Gastroesophageal sphincter (tissue), 4 donors: Measurements from ENCODE around the gene PXYLP1. TPM values are rescaled to one million over a fixed set of nuclear protein-coding genes. Genes with fewer than 3 reads are reported as not detected.

Experiments
- ATAC-seq: fragments of 150-250 bp; one replicate; pipeline ENCODE4 v1.9.1; 2016; ENCODE audit warnings: mild to moderate bottlenecking, moderate library complexity
- H3K27ac ChIP-seq, 4 donors: fragments of 200-600 bp; sonication (generic) in 3 of 4; 1 replicate in 3 of 4; 2 replicates in 1 of 4; pipeline ENCODE4 v1.5.1; 2016 to 2019
- H3K27me3 ChIP-seq: fragments of 200-600 bp; sonication (generic); one replicate; pipeline ENCODE4 v1.5.1; 2019
- H3K36me3 ChIP-seq, 2 donors: fragments of 200-600 bp; sonication (generic); one replicate each; pipeline ENCODE4 v1.5.1; 2019; ENCODE audit warnings: control low read depth in 1 of 2
- H3K4me1 ChIP-seq, 3 donors: fragments of 200-600 bp; sonication (generic); 1 replicate in 2 of 3; 2 replicates in 1 of 3; pipeline ENCODE4 v1.5.1; 2016 to 2019; ENCODE audit warnings: control low read depth in 2 of 3
- H3K4me3 ChIP-seq, 2 donors: fragments of 200-600 bp; sonication (generic); one replicate each; pipeline ENCODE4 v1.5.1; 2019; ENCODE audit warnings: mild to moderate bottlenecking in 1 of 2, moderate library complexity in 1 of 2
- H3K9me3 ChIP-seq, 3 donors: fragments of 200-600 bp; sonication (generic); one replicate each; pipeline ENCODE4 v1.5.1; 2017 to 2019; ENCODE audit warnings: control low read depth in 2 of 3
- EP300 ChIP-seq: sonication (generic); formaldehyde crosslinking; IDR thresholded peaks from one replicate; pipeline ENCODE4 v1.6.1; 2017; ENCODE audit warnings: antibody characterized with exemption, mild to moderate bottlenecking
- POLR2A ChIP-seq, 2 donors: fragments of 450-650 bp; IDR thresholded peaks; one replicate each; pipeline ENCODE4 v1.6.1; 2017; ENCODE audit warnings: antibody characterized with exemption in 2 of 2, mild to moderate bottlenecking in 2 of 2, moderate library complexity in 1 of 2
- POLR2AphosphoS5 ChIP-seq: sonication (generic); formaldehyde crosslinking; IDR thresholded peaks from one replicate; pipeline ENCODE4 v1.6.1; 2017; ENCODE audit warnings: antibody characterized with exemption
- WGBS, 2 donors: methylation state at CpG; one replicate each; pipeline ENCODE4 v1.1.5; 2018; ENCODE audit warnings: low coverage in 1 of 2; 5-methylcytosine and 5-hydroxymethylcytosine counted together
- total RNA-seq, 4 donors: library from RNA; depleted of rRNA; stranded (reverse); fragments of >200 nt; gene quantifications; one replicate each; pipeline ENCODE4 v1.1.0, GENCODE V29; 2016
- TF ChIP-seq, protein P1 (sequence below), 4 experiments: fragments of 200-600 bp in 2 of 4; fragments of 450-650 bp in 2 of 4; sonication (generic) in 1 of 4; IDR thresholded peaks; one replicate each; pipeline ENCODE4 v1.5.1; 2017 to 2019; ENCODE audit warnings: antibody characterized with exemption in 4 of 4, mild to moderate bottlenecking in 2 of 4, moderate library complexity in 2 of 4

PXYLP1 gene
- total RNA-seq, 4 donors from 2014 or later = 6.5 to 16.9 (median 10.0) TPM

DNA sequence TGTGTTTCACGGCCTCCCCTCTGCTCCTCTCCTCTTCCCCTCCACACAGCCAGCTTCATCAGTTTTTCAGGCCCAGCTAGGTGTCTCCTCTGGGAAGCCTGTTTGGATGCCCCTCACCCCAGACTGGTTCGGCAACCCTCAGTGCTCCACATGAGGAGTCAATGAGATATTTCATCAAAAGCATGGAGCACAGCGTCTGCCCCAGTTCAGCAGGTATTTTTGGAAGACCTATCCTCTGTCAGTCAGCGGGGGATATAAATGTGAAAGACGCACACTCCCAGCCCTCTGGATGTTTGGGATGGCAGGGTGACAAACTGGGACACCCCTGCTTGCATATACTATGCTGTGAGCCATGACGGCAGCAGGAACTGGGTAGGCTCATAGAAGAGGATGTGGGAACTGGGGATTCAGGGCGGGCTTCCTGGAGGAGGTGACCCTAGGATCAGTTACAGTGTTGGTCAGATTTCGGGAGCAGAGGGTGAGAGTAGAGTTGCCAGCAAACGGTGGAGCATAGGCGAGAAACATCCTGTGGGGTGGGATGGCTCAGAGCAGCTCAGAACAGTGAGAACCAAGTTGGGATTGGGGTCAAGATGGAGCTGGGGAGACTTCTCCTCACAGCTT, 42.9 kb downstream of the PXYLP1 start:
- TF ChIP-seq, protein P1, sequence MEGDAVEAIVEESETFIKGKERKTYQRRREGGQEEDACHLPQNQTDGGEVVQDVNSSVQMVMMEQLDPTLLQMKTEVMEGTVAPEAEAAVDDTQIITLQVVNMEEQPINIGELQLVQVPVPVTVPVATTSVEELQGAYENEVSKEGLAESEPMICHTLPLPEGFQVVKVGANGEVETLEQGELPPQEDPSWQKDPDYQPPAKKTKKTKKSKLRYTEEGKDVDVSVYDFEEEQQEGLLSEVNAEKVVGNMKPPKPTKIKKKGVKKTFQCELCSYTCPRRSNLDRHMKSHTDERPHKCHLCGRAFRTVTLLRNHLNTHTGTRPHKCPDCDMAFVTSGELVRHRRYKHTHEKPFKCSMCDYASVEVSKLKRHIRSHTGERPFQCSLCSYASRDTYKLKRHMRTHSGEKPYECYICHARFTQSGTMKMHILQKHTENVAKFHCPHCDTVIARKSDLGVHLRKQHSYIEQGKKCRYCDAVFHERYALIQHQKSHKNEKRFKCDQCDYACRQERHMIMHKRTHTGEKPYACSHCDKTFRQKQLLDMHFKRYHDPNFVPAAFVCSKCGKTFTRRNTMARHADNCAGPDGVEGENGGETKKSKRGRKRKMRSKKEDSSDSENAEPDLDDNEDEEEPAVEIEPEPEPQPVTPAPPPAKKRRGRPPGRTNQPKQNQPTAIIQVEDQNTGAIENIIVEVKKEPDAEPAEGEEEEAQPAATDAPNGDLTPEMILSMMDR (IDR thresholded peaks at IDR 0.05) = no peak
- TF ChIP-seq POLR2AphosphoS5 (no peak), EP300 (no peak), POLR2A (IDR thresholded peaks at IDR 0.05) (no peak)
- Histone ChIP-seq H3K27ac (no peak overlapping the region), H3K36me3 (peaks cover 0 to 10% of the 10 kb centered on the region in 2 donors), H3K9me3 (no peaks in the 10 kb centered on the region), H3K4me1 (peaks cover 0 to 10% (median 8%) of the 10 kb centered on the region in 3 donors), H3K4me3 (no peak overlapping the region), H3K27me3 (no peaks in the 10 kb centered on the region)
- 93 to 95% methylated on average over 7 to 9 of the region's 10 CpGs for WGBS, 2 donors
- ATAC-seq = no peak

DNA sequence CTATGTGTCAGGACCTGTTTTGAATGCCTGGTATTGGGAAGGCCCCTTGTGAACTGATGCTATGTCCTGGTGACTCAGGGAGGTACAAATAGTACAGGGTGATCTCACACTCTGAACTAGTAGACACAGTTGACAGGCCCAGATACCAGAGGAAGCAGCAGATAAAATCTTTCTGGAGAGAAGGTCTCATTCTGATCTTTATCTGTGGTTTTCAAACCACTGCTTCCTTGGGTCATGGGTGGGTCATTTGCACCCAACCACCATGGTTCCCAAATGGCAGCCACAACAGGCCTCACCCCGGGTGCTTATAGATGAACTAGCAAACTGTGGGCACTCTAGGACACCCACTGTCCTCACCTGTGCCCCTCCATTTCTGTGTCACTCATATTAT, 43.4 kb downstream of the PXYLP1 start:
- Histone ChIP-seq H3K4me1 (peaks cover 0 to 15% (median 10%) of the 10 kb centered on the region in 3 donors), H3K9me3 (no peaks in the 10 kb centered on the region), H3K36me3 (peaks cover 0 to 11% of the 10 kb centered on the region in 2 donors), H3K4me3 (no peak overlapping the region), H3K27me3 (no peaks in the 10 kb centered on the region), H3K27ac (no peak overlapping the region)
- WGBS, 2 donors = 80% methylated on average over 1 of the region's 1 CpG; no CpG with 5 or more reads in 1 of the 2 donors
- TF ChIP-seq EP300 = no peak
- no peak for TF ChIP-seq POLR2AphosphoS5
- no peak for TF ChIP-seq POLR2A (IDR thresholded peaks at IDR 0.05)
- TF ChIP-seq, protein P1 (IDR thresholded peaks at IDR 0.05) = no peak
- no peak for ATAC-seq

DNA sequence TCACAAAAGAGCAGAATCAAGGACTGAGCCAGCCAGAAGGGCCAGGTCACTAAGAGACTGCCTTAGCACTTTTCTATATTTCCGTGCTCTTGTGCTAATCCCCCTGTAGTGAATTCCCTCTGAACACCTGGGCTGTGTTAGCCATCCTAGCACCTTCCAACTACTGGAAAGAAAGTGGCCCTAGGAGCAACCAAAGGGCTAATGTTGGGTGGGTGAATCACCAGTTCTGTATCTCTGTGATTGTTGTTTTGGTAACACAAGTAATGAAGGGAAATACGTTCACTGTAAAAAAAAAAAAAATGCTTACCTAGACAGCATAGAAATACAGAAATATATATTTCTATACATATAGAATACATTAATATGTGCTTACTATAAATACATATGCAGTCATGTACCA, 43.9 kb downstream of the PXYLP1 start:
- no peak overlapping the region for H3K4me3 ChIP-seq
- ATAC-seq = no peak
- no peak overlapping the region for H3K27ac ChIP-seq
- H3K36me3 ChIP-seq = peaks cover 0 to 16% of the 10 kb centered on the region in 2 donors
- 40 to 60% methylated on average over 2 of the region's 2 CpGs for WGBS, 2 donors
- TF ChIP-seq, protein P1 (IDR thresholded peaks at IDR 0.05) = no peak
- no peak for TF ChIP-seq POLR2A (IDR thresholded peaks at IDR 0.05)
- TF ChIP-seq EP300 = no peak
- no peak for TF ChIP-seq POLR2AphosphoS5
- H3K4me1 ChIP-seq = peaks cover 0 to 20% (median 10%) of the 10 kb centered on the region in 3 donors
- H3K27me3 ChIP-seq = no peaks in the 10 kb centered on the region
- no peaks in the 10 kb centered on the region for H3K9me3 ChIP-seq

DNA sequence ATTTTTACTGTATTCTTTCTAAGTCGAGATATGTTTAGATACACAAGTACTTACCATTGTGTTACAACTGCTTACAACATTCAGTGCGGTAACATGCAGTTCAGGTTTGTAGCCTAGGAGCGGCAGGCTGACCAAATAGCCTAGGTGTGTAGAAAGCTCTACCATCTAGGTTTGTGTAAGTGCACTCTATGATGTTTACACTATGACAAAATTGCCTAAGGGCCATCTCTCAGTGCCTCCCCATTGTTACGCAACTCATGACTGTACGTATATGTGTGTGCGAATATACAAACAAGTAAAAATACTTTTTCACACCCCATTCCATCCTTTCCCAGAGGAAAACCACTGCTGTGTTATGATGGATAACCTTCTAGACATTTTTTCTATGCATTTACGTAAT, 44.3 kb downstream of the PXYLP1 start:
- Histone ChIP-seq H3K4me3 (no peak overlapping the region), H3K27me3 (no peaks in the 10 kb centered on the region), H3K27ac (no peak overlapping the region), H3K36me3 (peaks cover 0 to 19% of the 10 kb centered on the region in 2 donors), H3K9me3 (no peaks in the 10 kb centered on the region), H3K4me1 (peaks cover 0 to 22% (median 10%) of the 10 kb centered on the region in 3 donors)
- no peak for ATAC-seq
- TF ChIP-seq, protein P1 (IDR thresholded peaks at IDR 0.05) = no peak
- TF ChIP-seq POLR2AphosphoS5 (no peak), EP300 (no peak), POLR2A (IDR thresholded peaks at IDR 0.05) (no peak)
- WGBS, 2 donors = 90 to 94% methylated on average over 6 to 7 of the region's 7 CpGs

DNA sequence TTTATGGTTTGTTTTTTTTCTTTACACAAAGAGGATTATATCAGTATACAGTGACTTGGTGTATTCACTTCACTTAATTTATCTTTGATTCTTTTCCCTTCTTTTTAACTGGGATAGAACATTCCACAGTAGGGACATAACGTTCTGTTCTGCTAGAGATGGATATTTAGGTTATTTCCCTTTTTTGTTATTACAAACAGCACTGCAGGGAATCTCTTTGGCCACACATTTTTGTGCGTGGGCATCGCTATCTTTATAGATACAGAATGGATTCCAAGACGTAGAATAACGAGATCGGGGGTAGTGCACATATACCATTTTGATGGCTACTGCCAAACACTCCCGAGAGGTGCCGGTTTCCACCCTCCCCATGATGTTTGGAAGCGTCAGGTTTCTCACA, 44.8 kb downstream of the PXYLP1 start:
- TF ChIP-seq POLR2A (IDR thresholded peaks at IDR 0.05) (no peak), POLR2AphosphoS5 (no peak), EP300 (no peak)
- TF ChIP-seq, protein P1 (IDR thresholded peaks at IDR 0.05) = no peak
- 77 to 82% methylated on average over 9 of the region's 9 CpGs for WGBS, 2 donors
- Histone ChIP-seq H3K9me3 (no peaks in the 10 kb centered on the region), H3K4me3 (no peak overlapping the region), H3K36me3 (peaks cover 0 to 23% of the 10 kb centered on the region in 2 donors), H3K4me1 (peaks cover 0 to 22% (median 10%) of the 10 kb centered on the region in 3 donors), H3K27me3 (no peaks in the 10 kb centered on the region), H3K27ac (no peak overlapping the region)
- no peak for ATAC-seq
